HS-5 (cell line): ENCODE measurements around the gene CLDN11.

Source experiments
- DNase-seq: peaks from one replicate; pipeline ENCODE4 v3.0.0-alpha.2; 2012; ENCODE audit warnings: low read depth

Gene CLDN11

GRCh38 chr3:170470063-170471016 is 51.7 kb downstream of the CLDN11 start:
- no peak for DNase-seq

- no peak for DNase-seq
Measured at GRCh38 chr3:170471149-170471548, 52.5 kb downstream of the CLDN11 start.

- no peak for DNase-seq
Measured at GRCh38 chr3:170473358-170473757, 54.7 kb downstream of the CLDN11 start.

GRCh38 chr3:170475092-170475685 is 56.5 kb downstream of the CLDN11 start:
- no peak for DNase-seq

GRCh38 chr3:170476291-170476690 is 57.6 kb downstream of the CLDN11 start:
- DNase-seq: no peak

- no peak for DNase-seq
Measured at GRCh38 chr3:170477395-170477794, 58.7 kb downstream of the CLDN11 start.

GRCh38 chr3:170480111-170480510 is 61.4 kb downstream of the CLDN11 start:
- DNase-seq: no peak

- no peak for DNase-seq
Measured at GRCh38 chr3:170482199-170482598, 63.5 kb downstream of the CLDN11 start.

- no peak for DNase-seq
Measured at GRCh38 chr3:170483485-170484262, 65.0 kb downstream of the CLDN11 start.
